HG03378 (cell line): ENCODE data around the gene PRR35.
"Not testable (repeated sequence)": the region's sequence is repeated elsewhere in the genome, so short reads cannot be mapped to it uniquely, and the experiment has no call there.

Source experiments
- ATAC-seq: cut with Tn5 transposase; IDR thresholded peaks from one replicate; pipeline ENCODE4 v1.9.1; 2021; ENCODE audit warnings: mild to moderate bottlenecking, moderate library complexity; ENCODE audit not compliant: unreplicated experiment

The PRR35 gene

DNA sequence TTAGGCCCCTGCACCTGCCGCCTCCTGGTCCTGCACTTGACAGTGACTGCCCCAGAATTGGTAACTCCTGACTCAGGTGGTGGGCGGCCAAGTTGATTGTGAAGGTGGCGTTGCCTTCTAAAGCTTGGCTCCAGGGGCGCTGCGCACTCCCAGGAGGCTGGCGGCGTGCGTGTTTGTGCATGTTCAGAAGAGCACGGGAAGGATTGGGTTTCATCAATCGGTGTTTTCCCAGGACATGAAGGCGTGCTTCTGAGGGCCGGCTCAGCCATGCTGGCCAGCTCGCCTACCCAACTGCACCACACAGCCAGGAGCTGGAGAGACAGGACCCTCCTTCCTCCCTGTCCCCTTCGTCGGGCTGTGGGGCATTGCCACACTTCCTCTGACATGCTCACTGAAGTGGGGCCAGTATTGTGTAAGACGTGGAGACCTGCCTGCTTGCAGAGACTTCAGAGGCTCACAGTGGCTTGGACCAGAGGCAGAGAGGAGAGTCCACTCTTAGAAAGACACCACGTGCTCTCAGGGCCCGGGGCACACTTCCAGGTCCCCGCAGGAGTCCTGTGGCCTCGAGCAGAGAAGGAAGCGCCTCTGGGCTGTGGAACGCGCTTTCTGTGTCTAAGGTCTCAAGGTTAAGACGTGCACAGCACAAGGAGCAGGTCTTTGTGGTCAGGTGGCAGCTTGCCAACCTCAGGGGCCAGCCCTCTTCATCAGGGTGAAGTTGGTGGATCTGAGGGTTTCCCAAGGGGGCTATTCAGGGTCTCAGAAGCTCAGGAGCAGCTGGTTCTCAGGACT lies 32.5 kb downstream of the PRR35 start:
- no peak for ATAC-seq

DNA sequence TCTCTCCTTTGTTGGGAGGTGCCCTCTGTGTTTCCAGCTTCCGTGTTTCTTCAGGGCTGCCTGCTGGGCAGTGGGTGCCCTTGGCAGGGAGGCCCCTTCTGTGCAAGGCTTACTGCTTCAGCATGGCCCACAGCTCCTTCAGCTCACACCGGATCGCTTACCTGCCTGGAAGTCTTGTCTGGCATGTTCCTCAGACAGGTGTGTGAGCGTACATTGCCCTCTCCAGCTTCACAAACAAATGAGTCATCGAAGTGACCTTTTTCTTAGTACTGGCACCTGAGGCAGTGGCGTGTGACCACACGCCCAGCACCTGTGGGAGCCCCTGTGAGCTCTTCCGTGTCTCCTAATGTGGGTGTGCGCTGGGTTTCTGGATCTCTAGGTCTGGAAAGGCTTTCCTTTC lies 33.2 kb downstream of the PRR35 start:
- no peak for ATAC-seq

DNA sequence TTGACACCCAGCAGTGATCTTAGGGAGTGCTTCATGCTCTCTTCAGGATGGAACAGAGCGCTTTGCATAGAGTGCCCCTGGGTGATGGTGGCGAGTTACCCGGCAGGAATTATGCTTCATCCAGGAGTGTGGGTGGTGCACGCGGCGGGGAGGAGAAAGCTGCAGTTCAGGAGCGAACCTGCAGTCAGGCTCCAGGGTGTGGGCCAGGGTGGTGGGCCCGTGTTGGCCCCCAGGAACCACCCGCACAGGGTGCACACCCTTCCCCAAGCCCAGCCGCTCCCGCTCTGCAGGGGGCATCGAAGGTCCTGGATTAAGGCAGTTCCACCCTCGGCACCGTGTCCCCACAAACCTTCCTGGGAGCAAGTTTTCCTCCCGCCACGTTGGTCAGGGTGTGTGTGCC lies 33.6 kb downstream of the PRR35 start:
- ATAC-seq: no peak

DNA sequence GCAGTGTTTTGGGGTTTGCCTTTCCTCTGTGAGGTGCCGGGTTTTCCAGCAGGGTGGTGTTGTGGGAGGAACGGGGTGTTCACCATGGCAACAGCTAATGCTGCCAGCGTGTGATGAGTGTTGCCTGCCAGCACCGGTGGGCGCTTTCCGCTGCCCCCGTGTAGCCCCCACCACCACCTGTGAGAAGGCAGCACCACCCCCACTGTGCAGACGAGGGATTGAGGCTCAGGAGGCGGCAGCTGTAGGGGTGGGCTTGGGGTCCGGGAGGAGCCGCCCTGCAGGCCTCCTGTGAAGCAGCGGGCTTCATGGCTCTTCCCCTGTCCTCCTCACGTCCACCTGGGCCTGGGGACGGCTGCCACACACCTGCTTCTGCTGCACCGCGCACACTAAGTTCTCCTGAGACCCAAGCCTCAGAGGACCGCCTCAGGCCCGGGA lies 34.9 kb downstream of the PRR35 start:
- no peak for ATAC-seq

DNA sequence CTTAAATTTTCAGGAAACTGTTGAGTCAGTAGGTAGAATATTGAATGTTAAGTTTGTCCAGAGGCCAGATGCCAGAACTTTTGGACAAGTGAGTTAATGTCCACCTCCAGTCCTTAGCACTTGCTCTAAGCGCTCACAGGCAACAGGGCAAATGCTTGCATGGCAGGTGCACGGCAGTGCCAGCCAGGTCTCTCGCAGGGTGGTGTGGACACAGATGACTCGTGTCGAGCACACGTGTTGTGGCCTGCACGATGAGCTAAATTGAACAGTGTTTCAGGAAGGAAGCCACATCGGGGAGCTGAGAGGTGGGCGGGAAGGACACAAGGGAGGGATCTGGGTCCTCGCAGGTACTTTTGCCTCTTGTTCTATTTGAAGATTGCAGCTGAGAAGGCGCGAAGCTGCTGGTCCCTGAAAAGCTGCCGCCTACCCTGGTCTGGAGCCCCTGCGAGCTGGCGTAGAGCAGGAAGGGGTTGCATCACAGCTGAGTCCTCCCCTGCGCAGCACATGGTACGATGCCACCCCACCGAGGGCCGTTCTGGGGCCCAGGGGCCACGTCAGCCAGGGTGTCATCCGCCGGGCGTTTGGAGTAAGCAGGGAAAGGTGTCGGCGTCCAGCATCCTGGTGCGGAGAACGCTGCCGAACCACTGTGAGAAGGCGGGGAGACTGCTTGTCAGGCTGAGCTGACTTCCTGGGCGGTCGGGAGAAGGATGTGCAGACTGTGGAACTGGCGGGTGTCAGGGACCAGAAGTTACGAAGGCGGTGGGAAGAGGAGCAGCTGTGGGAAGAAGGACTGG lies 35.9 kb downstream of the PRR35 start:
- ATAC-seq: no peak

DNA sequence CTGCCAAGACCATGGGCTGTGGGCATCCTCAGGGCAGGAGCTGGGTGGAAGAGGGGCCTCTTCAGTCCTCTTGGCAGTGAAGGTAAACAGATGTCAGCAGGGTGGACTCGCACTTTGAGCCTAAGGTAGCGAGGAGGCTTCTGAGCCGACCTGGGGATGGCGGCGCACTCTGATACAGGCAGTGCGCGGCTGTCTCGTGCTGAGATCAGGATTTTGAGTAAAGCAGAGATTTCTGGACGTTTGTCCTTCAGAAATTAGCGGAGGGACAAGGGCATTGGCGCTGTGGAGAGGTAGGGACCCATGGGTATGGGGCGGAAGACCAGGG lies 36.5 kb downstream of the PRR35 start:
- no peak for ATAC-seq

DNA sequence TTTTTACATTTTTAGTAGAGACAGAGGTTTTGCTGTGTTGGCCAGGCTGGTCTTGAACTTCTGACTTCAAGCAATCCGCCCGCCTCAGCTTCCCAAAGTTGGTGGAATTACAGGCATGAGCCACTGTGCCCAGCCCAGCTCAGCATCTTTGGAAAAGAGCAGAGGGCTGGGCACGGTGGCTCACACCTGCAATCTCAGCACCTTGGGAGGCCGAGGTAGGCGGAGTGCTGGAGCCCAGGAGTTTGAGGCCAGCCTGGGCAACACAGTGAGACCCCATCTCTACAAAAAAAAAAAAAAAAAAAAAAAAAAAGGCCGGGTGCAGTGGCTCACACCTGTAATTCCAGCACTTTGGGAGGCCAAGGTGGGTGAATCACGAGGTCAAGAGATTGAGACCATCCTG lies 37.5 kb downstream of the PRR35 start:
- not testable (repeated sequence) for ATAC-seq

DNA sequence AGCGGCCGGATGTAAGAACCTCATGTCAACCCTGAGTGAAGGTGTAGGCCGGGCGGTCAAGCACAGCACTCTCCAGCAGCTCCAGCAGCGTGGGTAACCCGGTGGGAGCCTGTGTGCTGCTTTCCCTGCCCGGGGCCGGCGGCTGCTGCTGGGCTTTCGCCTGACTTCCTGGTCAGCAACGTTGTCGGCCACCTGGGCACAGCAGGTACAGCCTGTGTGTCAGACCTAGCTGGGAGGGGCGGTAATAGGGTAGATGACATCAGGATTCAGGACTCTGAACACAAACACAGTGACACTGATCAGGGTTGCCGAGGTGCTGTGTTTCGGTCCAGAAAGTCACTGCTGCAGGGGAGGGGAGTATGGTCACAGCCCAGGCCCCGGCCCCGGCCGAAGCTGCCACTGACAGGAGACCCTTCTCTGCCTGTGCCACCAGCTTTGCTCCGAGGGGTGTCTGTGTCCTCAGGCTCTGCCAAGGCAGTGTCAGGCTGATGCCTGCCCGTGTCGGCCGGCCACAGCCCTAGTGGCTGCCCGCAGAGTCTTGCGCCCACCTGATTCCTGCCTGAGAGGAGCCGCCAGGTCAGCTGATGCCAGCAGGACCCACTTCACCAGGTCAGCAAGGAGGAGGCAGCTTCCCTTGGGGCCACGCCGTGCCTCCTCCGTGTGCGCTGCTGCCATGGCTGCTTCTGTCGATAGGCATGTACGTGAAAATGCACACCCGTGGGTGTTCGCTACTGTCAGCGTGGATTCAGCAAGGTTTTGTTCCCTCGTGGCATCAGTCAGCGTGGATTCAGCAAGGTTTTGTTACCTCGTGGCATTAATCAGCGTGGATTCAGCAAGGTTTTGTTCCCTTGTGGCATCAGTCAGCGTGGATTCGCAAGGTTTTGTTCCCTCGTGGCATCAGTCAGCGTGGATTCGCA lies 38.9 kb downstream of the PRR35 start:
- ATAC-seq: no peak

DNA sequence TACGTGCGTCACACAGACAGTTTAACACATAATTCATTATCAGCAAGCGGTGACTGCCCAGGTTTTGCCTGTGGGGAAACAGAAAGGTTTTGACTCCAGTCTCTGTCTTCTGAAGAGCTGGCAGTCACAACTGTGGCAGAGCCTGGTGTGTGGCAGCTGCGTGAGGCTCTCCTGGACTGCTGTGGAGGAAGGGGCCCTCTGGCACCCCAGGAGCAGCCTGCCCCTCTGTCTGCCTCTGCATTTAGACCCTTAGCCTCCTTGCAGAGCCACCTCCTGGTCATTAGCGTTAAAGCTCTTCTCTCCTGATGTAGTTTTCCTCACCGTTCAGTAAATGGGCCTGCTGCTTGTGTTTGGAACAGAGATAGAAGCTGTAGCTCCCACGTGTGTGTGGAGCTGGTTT lies 40.6 kb downstream of the PRR35 start:
- ATAC-seq: no peak

DNA sequence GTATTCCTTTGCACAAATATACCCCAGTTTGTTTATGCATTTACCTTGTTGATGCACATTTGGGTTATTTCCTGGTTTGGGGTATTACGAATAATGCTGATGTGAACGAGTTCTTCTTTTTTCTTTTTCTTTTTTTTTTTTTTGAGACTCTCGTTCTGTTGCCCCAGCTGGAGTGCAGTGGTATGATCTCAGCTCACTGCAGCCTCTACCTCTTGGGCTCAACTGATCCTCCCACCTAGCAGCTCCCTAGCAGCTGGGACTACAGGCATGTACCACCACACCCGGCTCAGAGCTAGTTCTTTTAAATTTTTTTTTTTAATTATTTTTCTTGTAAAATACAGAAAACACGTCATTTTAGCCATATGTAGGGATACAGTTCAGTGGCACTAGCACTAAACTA lies 43.7 kb downstream of the PRR35 start:
- ATAC-seq: no peak

DNA sequence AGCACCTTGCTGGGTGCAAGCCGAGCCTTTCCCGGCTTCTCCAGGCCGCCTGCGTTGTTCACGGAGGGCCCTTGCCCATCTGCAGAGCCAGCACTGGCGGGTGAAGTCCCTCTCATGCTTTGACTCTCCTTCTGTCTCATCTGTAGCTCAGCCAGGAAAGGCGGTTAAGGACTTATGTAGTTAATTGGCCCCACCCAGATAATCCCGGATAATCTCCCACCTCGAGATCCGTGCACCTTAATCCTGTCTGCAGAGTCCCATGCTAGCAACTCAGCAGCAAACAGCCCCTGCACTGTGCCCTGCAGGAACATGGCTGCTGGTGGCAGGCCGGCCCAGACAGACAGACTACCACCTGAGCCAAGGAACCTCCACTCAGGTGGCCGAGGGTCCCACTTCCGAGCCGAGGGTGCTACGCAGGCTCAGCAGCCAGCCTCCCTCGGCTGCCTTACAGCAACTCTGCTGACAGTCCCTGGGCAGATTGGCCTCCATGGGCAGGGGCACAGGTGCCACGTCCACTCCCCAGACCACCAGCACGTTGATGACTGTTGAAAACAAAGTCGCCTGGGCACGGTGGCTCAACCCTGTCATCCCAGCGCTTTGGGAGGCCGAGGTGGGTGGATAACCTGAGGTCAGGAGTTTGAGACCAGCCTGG lies 46.6 kb downstream of the PRR35 start:
- ATAC-seq: no peak

DNA sequence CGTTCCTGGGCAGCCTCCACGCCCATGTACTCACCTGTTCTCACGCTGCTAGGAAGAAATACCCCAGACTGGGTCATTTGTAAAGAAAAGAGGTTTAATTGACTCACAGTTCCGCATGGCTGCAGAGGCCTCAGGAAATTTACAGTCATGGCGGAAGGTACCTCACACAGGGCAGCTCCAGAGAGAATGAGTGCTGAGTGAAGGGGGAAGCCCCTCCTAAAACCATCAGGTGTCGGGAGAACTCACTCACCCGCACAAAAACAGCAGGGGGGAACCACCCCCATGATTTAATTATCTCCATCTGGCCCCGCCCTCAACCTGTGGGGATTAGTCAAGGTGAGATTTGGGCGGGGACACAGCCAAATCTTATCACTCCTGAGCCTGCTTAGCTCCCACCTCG lies 47.8 kb downstream of the PRR35 start:
- no peak for ATAC-seq

DNA sequence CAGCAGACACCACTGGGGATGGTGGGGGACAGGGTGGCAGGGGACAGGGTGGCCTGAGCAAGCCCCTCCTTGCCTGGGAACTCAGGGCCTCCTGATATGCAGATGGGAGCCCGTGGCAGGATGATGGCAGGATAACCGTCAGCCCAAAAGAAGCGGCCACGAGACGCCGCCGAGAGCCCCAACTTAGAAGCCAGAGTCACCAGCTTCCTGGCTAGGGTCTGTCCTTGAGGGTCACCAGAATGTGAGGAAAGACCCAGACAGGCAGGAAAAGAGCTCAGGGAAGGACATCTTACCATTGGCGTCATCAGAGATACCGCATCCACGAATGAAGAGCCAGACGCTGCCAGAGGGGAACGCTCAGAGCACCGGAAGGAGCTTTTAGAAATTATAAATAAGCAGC lies 49.1 kb downstream of the PRR35 start:
- ATAC-seq: no peak

DNA sequence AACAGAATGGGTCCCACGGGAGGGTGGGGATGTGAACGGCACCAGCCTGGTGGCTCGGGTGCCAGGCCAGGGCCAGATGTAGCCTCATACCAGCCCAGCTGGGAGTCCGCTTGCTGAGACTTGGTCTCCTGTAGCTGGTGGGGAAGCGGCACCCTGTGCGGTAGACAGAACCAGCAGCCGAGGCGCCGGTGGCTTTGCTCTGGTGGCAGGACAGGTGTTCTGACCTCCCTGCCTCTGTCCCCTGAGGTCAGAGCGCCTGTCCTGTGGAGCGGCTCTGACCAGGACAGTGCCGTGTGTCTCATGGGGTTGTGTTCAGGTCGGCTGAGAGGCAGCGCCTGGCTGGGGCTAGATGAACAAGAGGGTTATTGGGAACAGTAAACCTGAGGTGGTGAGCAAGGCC lies 49.8 kb downstream of the PRR35 start:
- no peak for ATAC-seq

DNA sequence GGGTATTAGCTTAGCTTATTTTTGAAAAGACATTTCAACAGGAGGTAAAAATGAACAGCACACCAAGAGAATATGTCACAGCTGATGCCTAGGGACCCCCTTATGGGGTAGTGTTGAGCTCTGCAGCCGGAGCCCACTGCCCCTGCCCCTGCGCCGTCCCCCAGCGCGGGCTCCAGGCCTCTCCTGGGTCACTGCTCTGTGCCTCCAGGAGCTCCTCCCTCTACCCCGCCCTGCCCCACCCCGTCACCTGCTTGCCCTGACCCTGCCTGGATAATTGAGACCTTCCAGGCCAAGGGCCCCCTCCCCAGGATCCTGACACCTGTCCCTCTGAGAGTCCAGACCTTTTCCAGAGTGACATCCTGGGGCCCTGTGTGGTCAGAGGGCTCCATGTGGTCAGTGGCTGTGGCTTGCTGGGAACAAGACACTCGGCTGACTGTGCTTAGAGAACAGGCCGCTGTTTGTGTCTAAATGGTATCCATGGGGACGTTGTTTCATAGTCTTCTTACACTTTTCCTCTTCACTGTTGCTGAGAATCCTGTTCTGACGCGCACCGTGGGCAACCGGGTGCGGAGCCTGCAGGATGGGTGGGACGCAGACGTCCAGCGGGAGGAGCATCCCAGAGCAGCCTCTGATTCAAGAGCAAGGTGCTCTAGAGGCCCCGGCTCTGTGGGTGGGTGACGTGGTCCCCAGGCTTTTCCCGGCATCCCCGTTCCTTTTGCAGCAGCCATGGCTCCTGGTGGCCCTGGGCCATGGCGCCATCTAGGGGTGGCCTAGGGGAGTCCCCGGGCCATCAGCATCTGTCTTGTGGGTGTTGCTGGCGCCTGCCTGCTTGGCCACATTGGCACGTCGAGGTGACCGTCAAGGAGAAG lies 50.6 kb downstream of the PRR35 start:
- ATAC-seq: no peak

DNA sequence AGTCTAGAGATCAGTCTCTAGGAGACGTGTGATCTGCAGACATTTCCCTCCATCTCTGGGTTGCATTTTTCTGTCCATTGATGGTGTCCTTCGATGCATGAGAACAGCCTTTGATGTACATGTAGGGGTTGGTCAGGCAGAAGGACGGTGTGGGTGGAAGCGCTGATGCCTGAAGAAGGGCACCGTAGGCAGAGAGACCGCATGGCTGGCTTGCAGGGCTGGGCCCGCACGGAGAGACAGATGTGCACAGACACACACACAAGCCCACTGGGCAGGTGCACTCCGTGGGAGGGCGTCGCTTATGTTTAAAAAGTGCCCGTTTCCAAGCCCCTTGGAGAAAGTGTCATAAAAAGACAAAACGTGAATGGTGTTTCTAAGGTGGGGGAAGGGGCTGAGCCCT lies 54.9 kb downstream of the PRR35 start:
- no peak for ATAC-seq
